WERI-Rb-1 (cell line): ENCODE measurements around the gene DDO.
A peak's percentile ranks its signal among the peaks of the same experiment; 100 is the strongest.

Experiments used
- DNase-seq: peaks from one replicate; pipeline ENCODE4 v3.0.0-alpha.2; 2020
- H3K27ac ChIP-seq: fragments of 250-450 bp; sonication (Bioruptor Pico); 2 replicates; pipeline ENCODE4 v1.5.1; 2020; ENCODE audit warnings: mild to moderate bottlenecking, moderate library complexity
- H3K27me3 ChIP-seq: fragments of 250-450 bp; sonication (Bioruptor Pico); 2 replicates; pipeline ENCODE4 v1.5.1; 2021; ENCODE audit warnings: mild to moderate bottlenecking, low read depth, moderate library complexity; ENCODE audit not compliant: insufficient read depth, severe bottlenecking
- H3K36me3 ChIP-seq: fragments of 250-450 bp; sonication (Bioruptor Pico); 2 replicates; pipeline ENCODE4 v1.5.1; 2020; ENCODE audit warnings: mild to moderate bottlenecking, moderate library complexity
- H3K4me3 ChIP-seq: 2 replicates; pipeline ENCODE4 v1.5.1; 2011; ENCODE audit warnings: low read depth, mild to moderate bottlenecking, control low read depth, low read length
- H3K9me3 ChIP-seq: fragments of 250-450 bp; sonication (Bioruptor Pico); 2 replicates; pipeline ENCODE4 v1.5.1; 2021; ENCODE audit warnings: mild to moderate bottlenecking, moderate library complexity; ENCODE audit not compliant: severe bottlenecking
- CTCF ChIP-seq: IDR thresholded peaks from 2 replicates; pipeline ENCODE4 v1.5.1; 2011; ENCODE audit warnings: low read depth, mild to moderate bottlenecking, control low read depth, inconsistent platforms, low read length

DDO gene

GRCh38 chr6:110418594-110418993, 3.2 kb upstream of the DDO start:
- no peak for TF ChIP-seq CTCF
- DNase-seq = no peak
- H3K9me3 ChIP-seq = peaks cover 2% of the 10 kb centered on the region
- H3K36me3 ChIP-seq = no peaks in the 10 kb centered on the region
- H3K27me3 ChIP-seq = no peaks in the 10 kb centered on the region
- no peak overlapping the region for H3K27ac ChIP-seq
- H3K4me3 ChIP-seq = no peak overlapping the region

- H3K36me3 ChIP-seq = no peaks in the 10 kb centered on the region
- TF ChIP-seq CTCF = no peak
- DNase-seq = no peak
- H3K9me3 ChIP-seq = no peaks in the 10 kb centered on the region
- no peak overlapping the region for H3K4me3 ChIP-seq
- peak overlapping the region; percentile 15; the same call in 1 of the 2 replicates for H3K27ac ChIP-seq
- no peaks in the 10 kb centered on the region for H3K27me3 ChIP-seq
Observed at GRCh38 chr6:110414669-110415068, 706 bp downstream of the DDO start.

GRCh38 chr6:110412360-110412759, 3.0 kb downstream of the DDO start:
- no peak overlapping the region for H3K4me3 ChIP-seq
- no peaks in the 10 kb centered on the region for H3K9me3 ChIP-seq
- no peaks in the 10 kb centered on the region for H3K36me3 ChIP-seq
- no peaks in the 10 kb centered on the region for H3K27me3 ChIP-seq
- peak; percentile 91 for DNase-seq
- H3K27ac ChIP-seq = peak overlapping the region; percentile 44
- no peak for TF ChIP-seq CTCF

GRCh38 chr6:110410511-110410910, 4.9 kb downstream of the DDO start:
- DNase-seq = no peak
- Histone ChIP-seq H3K9me3 (no peaks in the 10 kb centered on the region), H3K36me3 (no peaks in the 10 kb centered on the region), H3K27ac (no peak overlapping the region), H3K27me3 (no peaks in the 10 kb centered on the region), H3K4me3 (no peak overlapping the region)
- no peak for TF ChIP-seq CTCF

GRCh38 chr6:110409794-110410193, 5.6 kb downstream of the DDO start:
- no peak for TF ChIP-seq CTCF
- H3K27me3 ChIP-seq = no peaks in the 10 kb centered on the region
- DNase-seq = no peak
- H3K27ac ChIP-seq = no peak overlapping the region
- H3K9me3 ChIP-seq = no peaks in the 10 kb centered on the region
- H3K36me3 ChIP-seq = no peaks in the 10 kb centered on the region
- H3K4me3 ChIP-seq = no peak overlapping the region

GRCh38 chr6:110408901-110409300, 6.5 kb downstream of the DDO start:
- Histone ChIP-seq H3K4me3 (no peak overlapping the region), H3K27me3 (no peaks in the 10 kb centered on the region), H3K9me3 (no peaks in the 10 kb centered on the region), H3K36me3 (no peaks in the 10 kb centered on the region), H3K27ac (no peak overlapping the region)
- DNase-seq = no peak
- TF ChIP-seq CTCF = peak; percentile 44
